HepG2 (cell line): ENCODE results near the gene MAPK11.

Source experiments
- CREB1 ChIP-seq, 2 experiments: fragments of 450-650 bp in 1 of 2; IDR thresholded peaks; 2 replicates each; pipeline ENCODE4 v1.6.1; 2016 to 2017; ENCODE audit warnings: control low read depth in 1 of 2, mild to moderate bottlenecking in 1 of 2, missing compliant biosample characterization in 1 of 2, missing genetic modification characterization in 1 of 2
- EP300 ChIP-seq, 3 experiments: sonication (generic) in 1 of 3; formaldehyde crosslinking in 1 of 3; IDR thresholded peaks; 2 replicates each; pipeline versions ENCODE4 v1.5.1 to v1.6.1; 2011 to 2020; ENCODE audit warnings: low read depth in 2 of 3, low read length in 2 of 3, borderline replicate concordance in 1 of 3, improper control_type of control experiment in 1 of 3, mild to moderate bottlenecking in 1 of 3, missing genetic modification reagents in 1 of 3, moderate library complexity in 1 of 3
- GTF2F1 ChIP-seq: fragments of 150-350 bp; IDR thresholded peaks from 2 replicates; pipeline ENCODE4 v1.6.1; 2014; ENCODE audit warnings: low read length
- MAFK ChIP-seq, 2 experiments: IDR thresholded peaks in 1 of 2; conservative IDR thresholded peaks in 1 of 2; 2 replicates each; pipeline ENCODE4 v1.6.1; 2011; ENCODE audit warnings: improper control_type of control experiment in 2 of 2, low read length in 2 of 2
- MAZ ChIP-seq, 2 experiments: sonication (generic) in 1 of 2; formaldehyde crosslinking in 1 of 2; IDR thresholded peaks; 2 replicates each; pipeline versions ENCODE4 v1.5.0 to v1.6.1; 2012 to 2020; ENCODE audit warnings: low read depth in 2 of 2, mild to moderate bottlenecking in 2 of 2, borderline replicate concordance in 1 of 2, improper control_type of control experiment in 1 of 2, low read length in 1 of 2, missing genetic modification reagents in 1 of 2, moderate library complexity in 1 of 2
- RELA ChIP-seq: sonication (generic); formaldehyde crosslinking; IDR thresholded peaks from 2 replicates; pipeline ENCODE4 v1.4.0; 2020; ENCODE audit warnings: missing genetic modification reagents
- SIN3A ChIP-seq: IDR thresholded peaks from 2 replicates; pipeline ENCODE4 v1.6.1; 2011; ENCODE audit warnings: low read depth, mild to moderate bottlenecking, control low read depth, low read length, borderline replicate concordance
- ZNF234 ChIP-seq: sonication (generic); formaldehyde crosslinking; conservative IDR thresholded peaks from 2 replicates; pipeline ENCODE4 v1.5.1; 2020; ENCODE audit warnings: mild to moderate bottlenecking, missing genetic modification reagents
- ZNF337 ChIP-seq: sonication (generic); formaldehyde crosslinking; IDR thresholded peaks from 2 replicates; pipeline ENCODE4 v1.5.1; 2020; ENCODE audit warnings: missing genetic modification reagents, low read depth, mild to moderate bottlenecking, borderline replicate concordance
- ZNF407 ChIP-seq: sonication (generic); formaldehyde crosslinking; IDR thresholded peaks from one replicate; pipeline ENCODE4 v1.5.1; 2020; ENCODE audit warnings: mild to moderate bottlenecking, missing genetic modification reagents; ENCODE audit errors: not compliant biosample characterization
- TF ChIP-seq, protein P1 (sequence below), 2 experiments: IDR thresholded peaks; 2 replicates each; pipeline ENCODE4 v1.6.1; 2011 to 2012; ENCODE audit warnings: low read length in 2 of 2, borderline replicate concordance in 1 of 2, low read depth in 1 of 2, mild to moderate bottlenecking in 1 of 2, moderate library complexity in 1 of 2
- TF ChIP-seq, protein P2 (sequence below): sonication (generic); formaldehyde crosslinking; IDR thresholded peaks from 2 replicates; pipeline ENCODE4 v1.5.0; 2020; ENCODE audit warnings: mild to moderate bottlenecking, missing genetic modification reagents, moderate library complexity

- peak; percentile 60; the same call in 1 of the 2 replicates for TF ChIP-seq SIN3A
- TF ChIP-seq MAFK (conservative IDR thresholded peaks at IDR 0.05 in 1 of 2, IDR thresholded peaks at IDR 0.05 in 1 of 2; ENCODE audit: low read length in 2 of 2), result no peak
- TF ChIP-seq, protein P1, sequence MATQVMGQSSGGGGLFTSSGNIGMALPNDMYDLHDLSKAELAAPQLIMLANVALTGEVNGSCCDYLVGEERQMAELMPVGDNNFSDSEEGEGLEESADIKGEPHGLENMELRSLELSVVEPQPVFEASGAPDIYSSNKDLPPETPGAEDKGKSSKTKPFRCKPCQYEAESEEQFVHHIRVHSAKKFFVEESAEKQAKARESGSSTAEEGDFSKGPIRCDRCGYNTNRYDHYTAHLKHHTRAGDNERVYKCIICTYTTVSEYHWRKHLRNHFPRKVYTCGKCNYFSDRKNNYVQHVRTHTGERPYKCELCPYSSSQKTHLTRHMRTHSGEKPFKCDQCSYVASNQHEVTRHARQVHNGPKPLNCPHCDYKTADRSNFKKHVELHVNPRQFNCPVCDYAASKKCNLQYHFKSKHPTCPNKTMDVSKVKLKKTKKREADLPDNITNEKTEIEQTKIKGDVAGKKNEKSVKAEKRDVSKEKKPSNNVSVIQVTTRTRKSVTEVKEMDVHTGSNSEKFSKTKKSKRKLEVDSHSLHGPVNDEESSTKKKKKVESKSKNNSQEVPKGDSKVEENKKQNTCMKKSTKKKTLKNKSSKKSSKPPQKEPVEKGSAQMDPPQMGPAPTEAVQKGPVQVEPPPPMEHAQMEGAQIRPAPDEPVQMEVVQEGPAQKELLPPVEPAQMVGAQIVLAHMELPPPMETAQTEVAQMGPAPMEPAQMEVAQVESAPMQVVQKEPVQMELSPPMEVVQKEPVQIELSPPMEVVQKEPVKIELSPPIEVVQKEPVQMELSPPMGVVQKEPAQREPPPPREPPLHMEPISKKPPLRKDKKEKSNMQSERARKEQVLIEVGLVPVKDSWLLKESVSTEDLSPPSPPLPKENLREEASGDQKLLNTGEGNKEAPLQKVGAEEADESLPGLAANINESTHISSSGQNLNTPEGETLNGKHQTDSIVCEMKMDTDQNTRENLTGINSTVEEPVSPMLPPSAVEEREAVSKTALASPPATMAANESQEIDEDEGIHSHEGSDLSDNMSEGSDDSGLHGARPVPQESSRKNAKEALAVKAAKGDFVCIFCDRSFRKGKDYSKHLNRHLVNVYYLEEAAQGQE (IDR thresholded peaks at IDR 0.05; ENCODE audit: borderline replicate concordance in 1 of 2, low read depth in 1 of 2, low read length in 2 of 2), result peak in 1 of 2 experiments; percentile 30; a peak in 1 of 4 replicates
- peak; percentile 80 for TF ChIP-seq MAZ (IDR thresholded peaks at IDR 0.05; ENCODE audit: borderline replicate concordance, low read depth, low read length)
- peak; percentile 76 for TF ChIP-seq MAZ (CRISPR knock-in tag; IDR thresholded peaks at IDR 0.05; ENCODE audit: low read depth)
- TF ChIP-seq, protein P2, sequence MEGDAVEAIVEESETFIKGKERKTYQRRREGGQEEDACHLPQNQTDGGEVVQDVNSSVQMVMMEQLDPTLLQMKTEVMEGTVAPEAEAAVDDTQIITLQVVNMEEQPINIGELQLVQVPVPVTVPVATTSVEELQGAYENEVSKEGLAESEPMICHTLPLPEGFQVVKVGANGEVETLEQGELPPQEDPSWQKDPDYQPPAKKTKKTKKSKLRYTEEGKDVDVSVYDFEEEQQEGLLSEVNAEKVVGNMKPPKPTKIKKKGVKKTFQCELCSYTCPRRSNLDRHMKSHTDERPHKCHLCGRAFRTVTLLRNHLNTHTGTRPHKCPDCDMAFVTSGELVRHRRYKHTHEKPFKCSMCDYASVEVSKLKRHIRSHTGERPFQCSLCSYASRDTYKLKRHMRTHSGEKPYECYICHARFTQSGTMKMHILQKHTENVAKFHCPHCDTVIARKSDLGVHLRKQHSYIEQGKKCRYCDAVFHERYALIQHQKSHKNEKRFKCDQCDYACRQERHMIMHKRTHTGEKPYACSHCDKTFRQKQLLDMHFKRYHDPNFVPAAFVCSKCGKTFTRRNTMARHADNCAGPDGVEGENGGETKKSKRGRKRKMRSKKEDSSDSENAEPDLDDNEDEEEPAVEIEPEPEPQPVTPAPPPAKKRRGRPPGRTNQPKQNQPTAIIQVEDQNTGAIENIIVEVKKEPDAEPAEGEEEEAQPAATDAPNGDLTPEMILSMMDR, result peak; percentile 54
- no peak for TF ChIP-seq CREB1 (IDR thresholded peaks at IDR 0.05)
- no peak for TF ChIP-seq CREB1 (CRISPR knock-in tag; IDR thresholded peaks at IDR 0.05)
- TF ChIP-seq RELA (CRISPR knock-in tag), result 0 out of 2 replicates have a peak, but pooled peaks have one; percentile 54
- peak; percentile 76 for TF ChIP-seq ZNF407
- no peak for TF ChIP-seq GTF2F1
- TF ChIP-seq ZNF234 (CRISPR knock-in tag), result no peak
- peak; percentile 34 to 71; a peak in 3 of 4 replicates for TF ChIP-seq EP300 (IDR thresholded peaks at IDR 0.05; ENCODE audit: low read depth in 2 of 2, low read length in 2 of 2)
- peak; percentile 71 for TF ChIP-seq EP300 (CRISPR knock-in tag; IDR thresholded peaks at IDR 0.05; ENCODE audit: borderline replicate concordance)
- no peak; the same call in 1 of the 2 replicates for TF ChIP-seq ZNF337 (CRISPR knock-in tag)
These were observed 23.5 kb upstream of the MAPK11 start for GRCh38 chr22:50293441-50294318.
